ENCODE measurements around the gene OSBPL8.

GRCh38 chr12:76549131-76549530 is 10.4 kb downstream of the OSBPL8 start:
- TF ChIP-seq CTCF (IDR thresholded peaks at IDR 0.05) (no peak), ZFX (IDR thresholded peaks at IDR 0.05; ENCODE audit: borderline replicate concordance) (no peak)

Measured in 22Rv1 (cell line).